Mucosa of descending colon (tissue), 3 donors: Measurements from ENCODE around the gene PAGE4. TPM values are rescaled to one million over a fixed set of nuclear protein-coding genes. Genes with fewer than 3 reads are reported as not detected.

Experiments used
- ATAC-seq: fragments of 200-7000 bp; cut with Tn5 transposase; one replicate; pipeline ENCODE4 v1.9.1; 2020; ENCODE audit warnings: mild to moderate bottlenecking, moderate library complexity
- DNase-seq, 3 donors: peaks; one replicate each; pipeline ENCODE4 v3.0.0-alpha.2; 2020
- H3K36me3 ChIP-seq: fragments of 200-600 bp; one replicate; pipeline ENCODE4 v1.8.0; 2021; ENCODE audit warnings: low read depth, mild to moderate bottlenecking
- H3K4me1 ChIP-seq: fragments of 200-600 bp; one replicate; pipeline ENCODE4 v1.8.0; 2021; ENCODE audit warnings: low read depth, mild to moderate bottlenecking
- H3K4me3 ChIP-seq: fragments of 200-600 bp; one replicate; pipeline ENCODE4 v1.8.0; 2021; ENCODE audit warnings: mild to moderate bottlenecking
- H3K9me3 ChIP-seq: fragments of 200-600 bp; one replicate; pipeline ENCODE4 v1.8.0; 2021; ENCODE audit warnings: mild to moderate bottlenecking
- intact Hi-C, 2 donors: fragments of 100-400 bp; cut with DNase I in 1 of 2; cut with micrococcal nuclease in 1 of 2; formaldehyde crosslinking; loops; one replicate each; pipeline versions ENCODE4 v1.11.0 to v1.11.1; 2022; cut with DNase I, micrococcal nuclease
- total RNA-seq, 3 donors: library from RNA; stranded (reverse); fragmentation: NEBNext Ultra II Directional in 2 of 3; extraction: Animal tissue kit (Norgen Biotek cat#: 25700) in 2 of 3; gene quantifications; one replicate each; pipeline versions ENCODE4 v1.2.1 to v1.2.4, GENCODE V29; 2021 to 2023
- TF ChIP-seq, protein P1 (sequence below): fragments of 200-600 bp; IDR thresholded peaks from one replicate; pipeline ENCODE4 v1.8.0; 2022; ENCODE audit warnings: antibody characterized with exemption, mild to moderate bottlenecking
- donor health status: DM: no; HTN: no; CAD: no; lungs with moderate emphysema.
- donor health status: DM: no; HTN: no; CAD: no.
- donor health status: DM: no; HTN: yes; CAD: no.

The PAGE4 gene
- total RNA-seq, 3 donors from 2014 or later: not detected

DNA sequence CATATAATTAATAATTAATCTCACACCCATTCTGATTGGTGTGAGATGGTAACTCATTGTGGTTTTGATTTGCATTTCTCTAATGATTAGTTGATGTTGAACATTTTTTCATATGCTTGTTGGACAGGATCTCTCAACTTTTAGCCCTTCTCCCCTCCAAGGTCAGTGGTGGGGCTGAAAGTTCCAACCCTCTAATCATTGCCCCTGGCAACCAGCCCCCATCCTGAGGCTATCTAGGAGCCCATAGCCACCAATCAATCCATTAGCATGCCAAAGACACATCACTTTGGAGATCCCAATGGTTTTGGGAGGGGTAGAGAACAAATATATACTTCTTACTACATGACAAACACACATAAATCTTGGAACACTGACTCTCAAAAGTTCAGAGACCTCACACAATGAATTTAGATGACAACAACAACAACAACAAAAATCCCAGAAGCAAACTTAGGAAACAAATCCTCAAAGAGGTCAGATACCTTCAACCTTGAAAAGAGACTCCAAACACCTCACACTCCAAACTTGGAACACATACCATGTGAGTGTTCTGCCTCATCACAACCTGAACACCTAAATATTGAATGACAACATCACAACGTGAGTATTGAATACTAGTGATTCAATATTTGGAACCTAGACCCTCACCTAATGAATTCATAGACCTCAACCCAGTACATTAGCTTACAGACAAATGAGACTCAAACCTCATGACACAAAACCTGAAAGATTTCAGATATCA, 19.0 kb upstream of the PAGE4 start:
- no peak for DNase-seq
- Histone ChIP-seq H3K4me1 (no peaks in the 10 kb centered on the region), H3K4me3 (no peak overlapping the region), H3K9me3 (no peaks in the 10 kb centered on the region), H3K36me3 (no peaks in the 10 kb centered on the region)
- intact Hi-C loops: no loop called here
- TF ChIP-seq, protein P1, sequence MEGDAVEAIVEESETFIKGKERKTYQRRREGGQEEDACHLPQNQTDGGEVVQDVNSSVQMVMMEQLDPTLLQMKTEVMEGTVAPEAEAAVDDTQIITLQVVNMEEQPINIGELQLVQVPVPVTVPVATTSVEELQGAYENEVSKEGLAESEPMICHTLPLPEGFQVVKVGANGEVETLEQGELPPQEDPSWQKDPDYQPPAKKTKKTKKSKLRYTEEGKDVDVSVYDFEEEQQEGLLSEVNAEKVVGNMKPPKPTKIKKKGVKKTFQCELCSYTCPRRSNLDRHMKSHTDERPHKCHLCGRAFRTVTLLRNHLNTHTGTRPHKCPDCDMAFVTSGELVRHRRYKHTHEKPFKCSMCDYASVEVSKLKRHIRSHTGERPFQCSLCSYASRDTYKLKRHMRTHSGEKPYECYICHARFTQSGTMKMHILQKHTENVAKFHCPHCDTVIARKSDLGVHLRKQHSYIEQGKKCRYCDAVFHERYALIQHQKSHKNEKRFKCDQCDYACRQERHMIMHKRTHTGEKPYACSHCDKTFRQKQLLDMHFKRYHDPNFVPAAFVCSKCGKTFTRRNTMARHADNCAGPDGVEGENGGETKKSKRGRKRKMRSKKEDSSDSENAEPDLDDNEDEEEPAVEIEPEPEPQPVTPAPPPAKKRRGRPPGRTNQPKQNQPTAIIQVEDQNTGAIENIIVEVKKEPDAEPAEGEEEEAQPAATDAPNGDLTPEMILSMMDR: no peak
- no peak for ATAC-seq

DNA sequence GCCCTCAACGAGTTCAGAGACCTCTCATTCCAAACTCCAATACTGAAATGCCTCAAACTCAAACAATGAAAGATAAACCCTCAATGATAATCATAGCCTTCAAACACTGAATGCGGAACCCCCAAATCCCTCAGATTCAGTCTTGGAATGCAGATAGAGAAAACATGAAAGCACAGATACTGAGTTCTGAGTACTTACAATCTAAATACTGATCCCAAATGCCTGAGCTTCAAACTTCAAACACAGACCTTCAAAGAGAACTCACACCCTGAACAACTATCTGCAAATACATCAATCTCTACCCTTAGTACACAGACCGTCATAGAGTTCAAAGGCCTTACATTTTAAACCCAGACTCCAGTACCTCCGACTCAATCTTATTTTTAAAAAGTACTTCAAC, 16.9 kb upstream of the PAGE4 start:
- intact Hi-C loops: no loop called here
- H3K4me3 ChIP-seq: no peak overlapping the region
- ATAC-seq (no peak), DNase-seq (no peak)
- H3K9me3 ChIP-seq: no peaks in the 10 kb centered on the region
- no peaks in the 10 kb centered on the region for H3K4me1 ChIP-seq
- no peaks in the 10 kb centered on the region for H3K36me3 ChIP-seq
- TF ChIP-seq, protein P1: no peak

- TF ChIP-seq, protein P1: no peak
Measured at GRCh38 chrX:49816435-49816834, 12.7 kb upstream of the PAGE4 start.

GRCh38 chrX:49838374-49838773, 9.3 kb downstream of the PAGE4 start:
- Histone ChIP-seq H3K4me1 (no peaks in the 10 kb centered on the region), H3K9me3 (no peaks in the 10 kb centered on the region), H3K36me3 (no peaks in the 10 kb centered on the region), H3K4me3 (no peak overlapping the region)
- DNase-seq (peak in 1 of 3 donors; percentile 19), ATAC-seq (peak; percentile 58)
- intact Hi-C loops: no loop called here
- TF ChIP-seq, protein P1: no peak

More at GRCh38 chrX:49816435-49816834, 12.7 kb upstream of the PAGE4 start:
- DNase-seq (no peak), ATAC-seq (no peak)
- no peaks in the 10 kb centered on the region for H3K36me3 ChIP-seq
- H3K4me3 ChIP-seq: no peak overlapping the region
- intact Hi-C loops: no loop called here
- no peaks in the 10 kb centered on the region for H3K4me1 ChIP-seq
- H3K9me3 ChIP-seq: no peaks in the 10 kb centered on the region

- Histone ChIP-seq H3K4me1 (no peaks in the 10 kb centered on the region), H3K36me3 (no peaks in the 10 kb centered on the region), H3K4me3 (no peak overlapping the region), H3K9me3 (no peaks in the 10 kb centered on the region)
- DNase-seq (peak; percentile 37 to 53 (median 41)), ATAC-seq (peak; percentile 74)
- intact Hi-C loops: no loop called here
- TF ChIP-seq, protein P1: no peak
Measured at GRCh38 chrX:49840679-49841078, 11.6 kb downstream of the PAGE4 start.
